C4-2B (cell line): ENCODE data around the gene SASH1.

Experiments
- ZFX ChIP-seq: fragments of 450-650 bp; IDR thresholded peaks from 2 replicates; pipeline ENCODE4 v1.6.1; 2017
- TF ChIP-seq, protein P1 (sequence below): fragments of 450-650 bp; conservative IDR thresholded peaks from 2 replicates; pipeline ENCODE4 v1.5.1; 2017; ENCODE audit warnings: mild to moderate bottlenecking

GRCh38 chr6:148441454-148441911, 98.8 kb downstream of the SASH1 start:
- TF ChIP-seq, protein P1, sequence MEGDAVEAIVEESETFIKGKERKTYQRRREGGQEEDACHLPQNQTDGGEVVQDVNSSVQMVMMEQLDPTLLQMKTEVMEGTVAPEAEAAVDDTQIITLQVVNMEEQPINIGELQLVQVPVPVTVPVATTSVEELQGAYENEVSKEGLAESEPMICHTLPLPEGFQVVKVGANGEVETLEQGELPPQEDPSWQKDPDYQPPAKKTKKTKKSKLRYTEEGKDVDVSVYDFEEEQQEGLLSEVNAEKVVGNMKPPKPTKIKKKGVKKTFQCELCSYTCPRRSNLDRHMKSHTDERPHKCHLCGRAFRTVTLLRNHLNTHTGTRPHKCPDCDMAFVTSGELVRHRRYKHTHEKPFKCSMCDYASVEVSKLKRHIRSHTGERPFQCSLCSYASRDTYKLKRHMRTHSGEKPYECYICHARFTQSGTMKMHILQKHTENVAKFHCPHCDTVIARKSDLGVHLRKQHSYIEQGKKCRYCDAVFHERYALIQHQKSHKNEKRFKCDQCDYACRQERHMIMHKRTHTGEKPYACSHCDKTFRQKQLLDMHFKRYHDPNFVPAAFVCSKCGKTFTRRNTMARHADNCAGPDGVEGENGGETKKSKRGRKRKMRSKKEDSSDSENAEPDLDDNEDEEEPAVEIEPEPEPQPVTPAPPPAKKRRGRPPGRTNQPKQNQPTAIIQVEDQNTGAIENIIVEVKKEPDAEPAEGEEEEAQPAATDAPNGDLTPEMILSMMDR: no peak
- TF ChIP-seq ZFX: no peak
